ENCODE data around the gene STX11.

The STX11 gene

GRCh38 chr6:144217264-144217663 lies 66.9 kb downstream of the STX11 start:
- H3K4me3 ChIP-seq (ENCODE audit: low read depth, low read length), result peak overlapping the region; percentile 67; the same call in 1 of the 2 replicates
- TF ChIP-seq, protein P1, sequence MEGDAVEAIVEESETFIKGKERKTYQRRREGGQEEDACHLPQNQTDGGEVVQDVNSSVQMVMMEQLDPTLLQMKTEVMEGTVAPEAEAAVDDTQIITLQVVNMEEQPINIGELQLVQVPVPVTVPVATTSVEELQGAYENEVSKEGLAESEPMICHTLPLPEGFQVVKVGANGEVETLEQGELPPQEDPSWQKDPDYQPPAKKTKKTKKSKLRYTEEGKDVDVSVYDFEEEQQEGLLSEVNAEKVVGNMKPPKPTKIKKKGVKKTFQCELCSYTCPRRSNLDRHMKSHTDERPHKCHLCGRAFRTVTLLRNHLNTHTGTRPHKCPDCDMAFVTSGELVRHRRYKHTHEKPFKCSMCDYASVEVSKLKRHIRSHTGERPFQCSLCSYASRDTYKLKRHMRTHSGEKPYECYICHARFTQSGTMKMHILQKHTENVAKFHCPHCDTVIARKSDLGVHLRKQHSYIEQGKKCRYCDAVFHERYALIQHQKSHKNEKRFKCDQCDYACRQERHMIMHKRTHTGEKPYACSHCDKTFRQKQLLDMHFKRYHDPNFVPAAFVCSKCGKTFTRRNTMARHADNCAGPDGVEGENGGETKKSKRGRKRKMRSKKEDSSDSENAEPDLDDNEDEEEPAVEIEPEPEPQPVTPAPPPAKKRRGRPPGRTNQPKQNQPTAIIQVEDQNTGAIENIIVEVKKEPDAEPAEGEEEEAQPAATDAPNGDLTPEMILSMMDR (IDR thresholded peaks at IDR 0.05; ENCODE audit: low read depth, low read length), result no peak

- no peak overlapping the region for H3K4me3 ChIP-seq (ENCODE audit: low read depth, low read length)
- TF ChIP-seq, protein P1 (IDR thresholded peaks at IDR 0.05; ENCODE audit: low read depth, low read length), result no peak
These were observed 67.5 kb downstream of the STX11 start for GRCh38 chr6:144217797-144218196.

- H3K4me3 ChIP-seq (ENCODE audit: low read depth, low read length), result no peak overlapping the region
- TF ChIP-seq, protein P1 (IDR thresholded peaks at IDR 0.05; ENCODE audit: low read depth, low read length), result 0 out of 2 replicates have a peak, but pooled peaks have one; percentile 19
These were observed 68.9 kb downstream of the STX11 start for GRCh38 chr6:144219056-144219685.

DNA sequence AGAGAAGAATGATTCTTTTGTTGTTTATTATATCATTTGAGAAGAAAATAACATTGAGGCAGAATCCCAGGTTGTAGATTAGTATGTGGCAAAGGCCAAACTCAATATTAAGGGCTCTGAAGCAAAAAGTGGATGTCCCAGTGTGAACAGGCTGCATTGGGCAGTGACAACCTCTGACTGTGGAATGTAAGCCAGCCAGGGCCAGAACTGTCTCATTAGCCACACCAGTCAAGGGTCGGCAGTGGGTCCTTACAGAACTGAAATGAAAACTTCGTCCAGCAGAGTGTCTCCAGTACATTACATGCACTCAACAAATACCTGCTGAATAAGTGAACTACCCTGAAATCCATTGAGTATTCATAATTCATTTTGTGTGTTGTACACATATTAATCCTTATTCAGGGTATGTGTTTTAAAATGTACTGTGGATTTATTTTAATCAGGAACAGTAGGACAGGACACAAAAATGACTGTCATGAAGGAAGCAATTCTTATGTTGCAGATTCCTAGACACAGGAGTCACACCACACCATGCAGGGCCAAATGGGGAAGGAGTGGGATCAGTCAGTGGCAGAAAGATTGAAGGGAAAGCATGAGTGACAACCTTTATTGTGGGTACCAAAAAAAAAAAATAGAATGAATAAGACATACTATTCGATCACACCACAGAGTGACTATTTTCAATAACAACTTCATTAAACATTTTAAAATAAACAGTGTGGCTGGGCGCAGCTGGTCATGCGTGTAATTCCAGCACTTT lies 69.9 kb downstream of the STX11 start:
- TF ChIP-seq, protein P1 (IDR thresholded peaks at IDR 0.05; ENCODE audit: low read depth, low read length), result no peak
- H3K4me3 ChIP-seq (ENCODE audit: low read depth, low read length), result no peak overlapping the region

- TF ChIP-seq, protein P1 (IDR thresholded peaks at IDR 0.05; ENCODE audit: low read depth, low read length), result no peak
- H3K4me3 ChIP-seq (ENCODE audit: low read depth, low read length), result no peak overlapping the region
These were observed 73.4 kb downstream of the STX11 start for GRCh38 chr6:144223686-144224085.

- H3K4me3 ChIP-seq (ENCODE audit: low read depth, low read length), result no peak overlapping the region
- TF ChIP-seq, protein P1 (IDR thresholded peaks at IDR 0.05; ENCODE audit: low read depth, low read length), result no peak
These were observed 81.4 kb downstream of the STX11 start for GRCh38 chr6:144231721-144232120.

DNA sequence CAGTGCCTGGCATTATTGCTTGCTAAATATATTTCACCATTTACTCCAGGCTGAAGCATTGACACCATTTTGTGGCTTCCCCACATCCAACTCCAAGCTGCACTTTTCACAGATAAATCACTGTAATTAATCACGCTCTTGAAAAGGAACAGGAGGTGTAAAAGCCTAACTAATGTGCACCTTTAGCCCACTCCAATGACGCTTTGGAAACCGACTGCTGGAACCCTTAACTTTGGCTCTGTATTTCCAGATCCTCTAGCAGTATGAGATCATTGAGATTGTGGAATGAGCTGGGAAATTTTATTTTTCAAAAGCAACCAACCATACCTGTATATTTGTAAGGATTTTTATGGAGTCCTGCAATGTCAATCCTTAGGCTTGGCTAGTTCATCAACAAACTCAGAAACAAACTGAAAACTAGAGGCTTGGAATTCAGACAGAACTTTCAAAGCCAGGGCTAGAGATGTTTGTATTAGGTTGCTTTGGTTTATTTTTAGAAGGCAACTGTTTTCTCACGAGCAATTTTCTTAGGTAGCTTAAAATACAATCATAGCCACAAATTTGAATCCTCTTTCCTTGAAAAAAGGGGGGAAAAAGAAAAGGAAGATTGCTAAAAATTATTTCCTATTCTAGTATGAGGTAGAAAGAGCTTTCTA lies 82.0 kb downstream of the STX11 start:
- TF ChIP-seq, protein P1 (IDR thresholded peaks at IDR 0.05; ENCODE audit: low read depth, low read length), result no peak
- no peak overlapping the region for H3K4me3 ChIP-seq (ENCODE audit: low read depth, low read length)
